ENCODE data around the gene ITGA1.

ITGA1 gene

GRCh38 chr5:52767217-52767743, 20.4 kb upstream of the ITGA1 start:
- no peak for DNase-seq (ENCODE audit: extremely low read depth, insufficient read length)
- Histone ChIP-seq H3K4me3 (replicated peaks; ENCODE audit: low read depth, low read length) (no peak overlapping the region), H3K27me3 (replicated peaks; ENCODE audit: control insufficient read depth, insufficient read depth, low read length) (no peaks in the 10 kb centered on the region), H3K36me3 (ENCODE audit: control insufficient read depth, insufficient read depth, low read length) (no peaks in the 10 kb centered on the region)
- TF ChIP-seq CTCF (IDR thresholded peaks at IDR 0.05; ENCODE audit: insufficient read depth, low read length, poor library complexity, severe bottlenecking): no peak

GRCh38 chr5:52767766-52768480, 19.8 kb upstream of the ITGA1 start:
- DNase-seq (ENCODE audit: extremely low read depth, insufficient read length): no peak
- TF ChIP-seq CTCF (IDR thresholded peaks at IDR 0.05; ENCODE audit: insufficient read depth, low read length, poor library complexity, severe bottlenecking): no peak
- H3K36me3 ChIP-seq (ENCODE audit: control insufficient read depth, insufficient read depth, low read length): no peaks in the 10 kb centered on the region
- no peaks in the 10 kb centered on the region for H3K27me3 ChIP-seq (replicated peaks; ENCODE audit: control insufficient read depth, insufficient read depth, low read length)
- H3K4me3 ChIP-seq (replicated peaks; ENCODE audit: low read depth, low read length): no peak overlapping the region

- TF ChIP-seq CTCF (IDR thresholded peaks at IDR 0.05; ENCODE audit: insufficient read depth, low read length, poor library complexity, severe bottlenecking): no peak
- no peak for DNase-seq (ENCODE audit: extremely low read depth, insufficient read length)
- H3K4me3 ChIP-seq (replicated peaks; ENCODE audit: low read depth, low read length): no peak overlapping the region
- no peaks in the 10 kb centered on the region for H3K36me3 ChIP-seq (ENCODE audit: control insufficient read depth, insufficient read depth, low read length)
- no peaks in the 10 kb centered on the region for H3K27me3 ChIP-seq (replicated peaks; ENCODE audit: control insufficient read depth, insufficient read depth, low read length)
These were observed 18.7 kb upstream of the ITGA1 start for GRCh38 chr5:52769061-52769460.

- TF ChIP-seq CTCF (IDR thresholded peaks at IDR 0.05; ENCODE audit: insufficient read depth, low read length, poor library complexity, severe bottlenecking): no peak
- H3K36me3 ChIP-seq (ENCODE audit: control insufficient read depth, insufficient read depth, low read length): no peaks in the 10 kb centered on the region
- no peaks in the 10 kb centered on the region for H3K27me3 ChIP-seq (replicated peaks; ENCODE audit: control insufficient read depth, insufficient read depth, low read length)
- no peak for DNase-seq (ENCODE audit: extremely low read depth, insufficient read length)
- no peak overlapping the region for H3K4me3 ChIP-seq (replicated peaks; ENCODE audit: low read depth, low read length)
These were observed 17.3 kb upstream of the ITGA1 start for GRCh38 chr5:52770287-52770939.

DNA sequence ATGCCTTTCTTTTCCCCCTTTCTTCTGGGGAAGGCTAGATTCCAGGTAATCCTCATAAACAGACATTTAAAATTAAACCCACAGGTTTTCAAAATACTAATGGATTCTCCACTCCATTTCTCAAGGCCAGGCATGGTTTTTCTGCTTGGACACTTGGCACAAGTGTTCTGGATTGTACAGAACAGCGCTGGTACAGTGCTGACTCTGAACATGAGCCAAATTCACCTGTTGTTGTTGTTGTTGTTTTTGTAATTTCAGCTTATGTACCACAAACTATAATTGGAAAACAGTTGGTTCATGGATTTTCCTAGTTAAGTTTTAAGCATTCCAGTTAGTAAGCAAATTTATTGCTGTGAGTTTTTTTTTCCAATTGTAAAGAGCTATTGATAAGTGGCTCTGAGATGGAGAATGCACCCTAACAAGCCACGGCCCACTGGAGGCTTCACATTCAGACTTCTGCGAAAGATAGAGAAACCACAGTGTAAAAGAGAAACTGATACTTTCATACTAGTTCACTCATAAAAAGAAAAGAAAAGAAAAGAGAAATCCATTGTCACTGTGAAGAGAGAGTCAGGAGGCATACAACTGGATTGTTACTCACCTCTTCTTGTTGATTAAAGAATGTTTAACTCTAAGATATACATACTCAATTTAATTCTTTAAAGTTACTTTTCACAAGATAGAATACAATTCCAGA, 16.2 kb upstream of the ITGA1 start:
- Histone ChIP-seq H3K4me3 (replicated peaks; ENCODE audit: low read depth, low read length) (no peak overlapping the region), H3K36me3 (ENCODE audit: control insufficient read depth, insufficient read depth, low read length) (no peaks in the 10 kb centered on the region), H3K27me3 (replicated peaks; ENCODE audit: control insufficient read depth, insufficient read depth, low read length) (no peaks in the 10 kb centered on the region)
- no peak for TF ChIP-seq CTCF (IDR thresholded peaks at IDR 0.05; ENCODE audit: insufficient read depth, low read length, poor library complexity, severe bottlenecking)
- DNase-seq (ENCODE audit: extremely low read depth, insufficient read length): no peak
